LNCaP clone FGC (cell line): ENCODE measurements around the gene GON4L.
"Not testable (repeated sequence)": the region's sequence is repeated elsewhere in the genome, so short reads cannot be mapped to it uniquely, and the experiment has no call there.

Source experiments
- DNase-seq: peaks from one replicate; pipeline ENCODE4 v3.0.0-alpha.2; 2011; ENCODE audit warnings: low read depth
- H3K4me3 ChIP-seq: 2 replicates; pipeline ENCODE4 v1.5.1; 2011; ENCODE audit warnings: mild to moderate bottlenecking, low read depth, low read length, control low read depth
- CTCF ChIP-seq: IDR thresholded peaks from 2 replicates; pipeline ENCODE4 v1.5.1; 2012; ENCODE audit warnings: mild to moderate bottlenecking; ENCODE audit not compliant: control insufficient read depth, insufficient read depth; ENCODE audit errors: extremely low read depth

Gene GON4L

GRCh38 chr1:155897746-155898145, 40.7 kb upstream of the GON4L start:
- no peak for DNase-seq
- TF ChIP-seq CTCF = no peak
- H3K4me3 ChIP-seq = no peak overlapping the region

- not testable (repeated sequence) for H3K4me3 ChIP-seq, DNase-seq
Observed at GRCh38 chr1:155896476-155896875, 39.5 kb upstream of the GON4L start.

- not testable (repeated sequence) for DNase-seq, H3K4me3 ChIP-seq
Observed at GRCh38 chr1:155895617-155896016, 38.6 kb upstream of the GON4L start.

GRCh38 chr1:155893389-155894142, 36.6 kb upstream of the GON4L start:
- TF ChIP-seq CTCF = no peak
- H3K4me3 ChIP-seq = no peak overlapping the region
- no peak for DNase-seq

- no peak overlapping the region for H3K4me3 ChIP-seq
- no peak for TF ChIP-seq CTCF
- DNase-seq = no peak
Observed at GRCh38 chr1:155892796-155893195, 35.8 kb upstream of the GON4L start.

- H3K4me3 ChIP-seq = no peak overlapping the region
- no peak for DNase-seq
- no peak for TF ChIP-seq CTCF
Observed at GRCh38 chr1:155890251-155890650, 33.2 kb upstream of the GON4L start.

- no peak for TF ChIP-seq CTCF
- no peak overlapping the region for H3K4me3 ChIP-seq
- no peak for DNase-seq
Observed at GRCh38 chr1:155889566-155889965, 32.6 kb upstream of the GON4L start.

- DNase-seq = no peak
- H3K4me3 ChIP-seq = no peak overlapping the region
- no peak for TF ChIP-seq CTCF
Observed at GRCh38 chr1:155888481-155888880, 31.5 kb upstream of the GON4L start.
